Keratinocyte (primary cell): ENCODE measurements around the gene SIPA1L3. TPM values are rescaled to one million over a fixed set of nuclear protein-coding genes. Genes with fewer than 3 reads are reported as not detected.

ENCODE experiments used
- DNase-seq: peaks from one replicate; pipeline ENCODE4 v3.0.0-alpha.2; 2011; ENCODE audit warnings: low read depth, missing footprints, low spot score
- FAIRE-seq: peaks from 2 replicates; lab custom pipeline; 2011; peaks lifted over from hg19 to GRCh38; lab: Jason Lieb, UNC
- H2AFZ ChIP-seq: 2 replicates; pipeline ENCODE4 v1.6.0; 2012; ENCODE audit warnings: low read length, control low read depth, inconsistent platforms; ENCODE audit not compliant: control insufficient read depth
- H3K27ac ChIP-seq: 2 replicates; pipeline ENCODE4 v1.5.1; 2011; ENCODE audit warnings: low read length; ENCODE audit not compliant: control insufficient read depth, insufficient read depth
- H3K27me3 ChIP-seq: 3 replicates; pipeline ENCODE4 v1.6.0; 2011; ENCODE audit warnings: low read length; ENCODE audit not compliant: control insufficient read depth, insufficient read depth; ENCODE audit errors: extremely low read depth
- H3K36me3 ChIP-seq, 2 experiments: 2 replicates in 1 of 2; 3 replicates in 1 of 2; pipeline ENCODE4 v1.5.1; 2011; ENCODE audit warnings: low read length in 2 of 2, mild to moderate bottlenecking in 1 of 2; ENCODE audit not compliant: control insufficient read depth in 2 of 2, insufficient read depth in 2 of 2; ENCODE audit errors: extremely low read depth in 1 of 2
- H3K4me1 ChIP-seq: 3 replicates; pipeline ENCODE4 v1.5.1; 2011; ENCODE audit warnings: low read length; ENCODE audit not compliant: control insufficient read depth, insufficient read depth; ENCODE audit errors: extremely low read depth
- H3K4me2 ChIP-seq: 3 replicates; pipeline ENCODE4 v1.6.0; 2011; ENCODE audit warnings: low read depth, low read length; ENCODE audit not compliant: control insufficient read depth, insufficient read depth; ENCODE audit errors: extremely low read depth
- H3K4me3 ChIP-seq, 3 experiments: fragments of 200-600 bp in 1 of 3; sonication (generic) in 1 of 3; 2 replicates in 2 of 3; 3 replicates in 1 of 3; pipeline ENCODE4 v1.5.1; 2011 to 2016; ENCODE audit warnings: low read length in 3 of 3, mild to moderate bottlenecking in 3 of 3, control low read depth in 2 of 3, inconsistent platforms in 1 of 3, low read depth in 1 of 3, mixed read lengths in 1 of 3, mixed run types in 1 of 3, moderate library complexity in 1 of 3; ENCODE audit not compliant: control insufficient read depth in 2 of 3, insufficient read depth in 2 of 3; ENCODE audit errors: extremely low read depth in 1 of 3
- H3K79me2 ChIP-seq: 2 replicates; pipeline ENCODE4 v1.6.0; 2012; ENCODE audit warnings: low read length; ENCODE audit not compliant: control insufficient read depth, insufficient read depth
- H3K9ac ChIP-seq: 3 replicates; pipeline ENCODE4 v1.6.0; 2011; ENCODE audit warnings: low read length; ENCODE audit not compliant: control insufficient read depth, insufficient read depth; ENCODE audit errors: extremely low read depth
- H3K9me1 ChIP-seq: 3 replicates; pipeline ENCODE4 v1.6.0; 2011; ENCODE audit warnings: low read length; ENCODE audit not compliant: control insufficient read depth, insufficient read depth; ENCODE audit errors: extremely low read depth
- H3K9me3 ChIP-seq: 2 replicates; pipeline ENCODE4 v1.5.1; 2012; ENCODE audit warnings: low read depth, low read length; ENCODE audit not compliant: control insufficient read depth
- H4K20me1 ChIP-seq: 3 replicates; pipeline ENCODE4 v1.6.0; 2011; ENCODE audit warnings: low read length; ENCODE audit not compliant: control insufficient read depth, insufficient read depth; ENCODE audit errors: extremely low read depth
- EZH2 ChIP-seq: IDR thresholded peaks from one replicate; pipeline ENCODE4 v1.6.1; 2012; ENCODE audit warnings: inconsistent platforms, mild to moderate bottlenecking, low read length, moderate library complexity
- dilution Hi-C: fragments of 300-500 bp; cut with MboI; formaldehyde crosslinking; loops from one replicate; pipeline ENCODE4 v1.7.0; 2020; ENCODE audit warnings: low sequenced_read_pairs; ENCODE audit not compliant: extremely low pct_ligation_motif_present
- polyA plus RNA-seq, 5 experiments: library from polyadenylated mRNA; depleted of rRNA in 3 of 5; stranded (reverse) in 3 of 5; stranded (forward) in 1 of 5; unstranded in 1 of 5; fragments of >200 nt; gene quantifications; 1 replicate in 1 of 5; 2 replicates in 3 of 5; 3 replicates in 1 of 5; pipeline versions ENCODE4 v1.2.1 to v1.2.3, GENCODE V29; 2011 to 2012; ENCODE audit warnings: missing spikeins in 2 of 5, low read depth in 1 of 5, low replicate concordance in 1 of 5
- TF ChIP-seq, protein P1 (sequence below), 3 experiments: IDR thresholded peaks in 1 of 3; conservative IDR thresholded peaks in 1 of 3; optimal IDR thresholded peaks in 1 of 3; 2 replicates in 2 of 3; 3 replicates in 1 of 3; pipeline versions ENCODE3 to v1.5.1; 2011; ENCODE audit warnings: low read length in 3 of 3, mild to moderate bottlenecking in 3 of 3, moderate library complexity in 2 of 3, control low read depth in 1 of 3, inconsistent platforms in 1 of 3; ENCODE audit not compliant: insufficient read depth in 2 of 3; ENCODE audit errors: extremely low read depth in 1 of 3

The SIPA1L3 gene
- polyA plus RNA-seq, 1 donor (not counting 4 experiments of a cell fraction or from before 2014, with no cell fraction given): 8.0 TPM

DNA sequence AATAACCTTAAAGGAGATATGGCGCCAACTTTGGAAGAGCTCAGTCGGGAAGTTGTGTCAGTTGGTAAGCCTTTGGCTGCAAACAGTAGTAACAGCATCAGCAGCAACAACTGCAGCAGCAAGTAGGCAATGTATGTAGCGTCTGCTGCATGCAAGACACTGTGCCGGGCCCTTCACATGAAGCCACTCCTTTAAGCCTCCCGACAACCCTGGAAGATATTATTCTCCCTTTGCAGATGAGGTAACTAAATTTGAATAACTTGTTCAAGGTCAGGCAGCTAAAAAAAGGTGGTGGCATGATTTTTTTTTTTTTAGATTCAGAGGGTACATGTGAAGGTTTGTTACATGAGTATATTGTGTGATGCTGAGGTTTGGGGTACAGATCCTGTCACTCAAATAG is 19.7 kb downstream of the SIPA1L3 start:
- dilution Hi-C loops: no loop called here
- Histone ChIP-seq H3K27me3 (no peaks in the 10 kb centered on the region), H2AFZ (no peak overlapping the region), H3K9me3 (no peaks in the 10 kb centered on the region), H4K20me1 (no peaks in the 10 kb centered on the region), H3K9me1 (no peaks in the 10 kb centered on the region), H3K4me1 (peaks cover 6% of the 10 kb centered on the region), H3K27ac (no peak overlapping the region), H3K4me3 (no peak overlapping the region), H3K4me2 (no peak overlapping the region), H3K36me3 (peaks cover 0 to 4% of the 10 kb centered on the region in 2 experiments), H3K9ac (no peak overlapping the region), H3K79me2 (peaks cover 10% of the 10 kb centered on the region)
- DNase-seq (no peak), FAIRE-seq (no peak)
- no peak for TF ChIP-seq EZH2
- TF ChIP-seq, protein P1, sequence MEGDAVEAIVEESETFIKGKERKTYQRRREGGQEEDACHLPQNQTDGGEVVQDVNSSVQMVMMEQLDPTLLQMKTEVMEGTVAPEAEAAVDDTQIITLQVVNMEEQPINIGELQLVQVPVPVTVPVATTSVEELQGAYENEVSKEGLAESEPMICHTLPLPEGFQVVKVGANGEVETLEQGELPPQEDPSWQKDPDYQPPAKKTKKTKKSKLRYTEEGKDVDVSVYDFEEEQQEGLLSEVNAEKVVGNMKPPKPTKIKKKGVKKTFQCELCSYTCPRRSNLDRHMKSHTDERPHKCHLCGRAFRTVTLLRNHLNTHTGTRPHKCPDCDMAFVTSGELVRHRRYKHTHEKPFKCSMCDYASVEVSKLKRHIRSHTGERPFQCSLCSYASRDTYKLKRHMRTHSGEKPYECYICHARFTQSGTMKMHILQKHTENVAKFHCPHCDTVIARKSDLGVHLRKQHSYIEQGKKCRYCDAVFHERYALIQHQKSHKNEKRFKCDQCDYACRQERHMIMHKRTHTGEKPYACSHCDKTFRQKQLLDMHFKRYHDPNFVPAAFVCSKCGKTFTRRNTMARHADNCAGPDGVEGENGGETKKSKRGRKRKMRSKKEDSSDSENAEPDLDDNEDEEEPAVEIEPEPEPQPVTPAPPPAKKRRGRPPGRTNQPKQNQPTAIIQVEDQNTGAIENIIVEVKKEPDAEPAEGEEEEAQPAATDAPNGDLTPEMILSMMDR (optimal IDR thresholded peaks at IDR 0.05 in 1 of 3, IDR thresholded peaks at IDR 0.05 in 1 of 3, conservative IDR thresholded peaks at IDR 0.05 in 1 of 3; ENCODE audit: extremely low read depth in 1 of 3, insufficient read depth in 2 of 3, low read length in 3 of 3): no peak

- Histone ChIP-seq H4K20me1 (no peaks in the 10 kb centered on the region), H2AFZ (no peak overlapping the region), H3K36me3 (peaks cover 0 to 4% of the 10 kb centered on the region in 2 experiments), H3K4me2 (no peak overlapping the region), H3K4me3 (no peak overlapping the region), H3K4me1 (peaks cover 26% of the 10 kb centered on the region), H3K9me3 (no peaks in the 10 kb centered on the region), H3K27ac (no peak overlapping the region), H3K9me1 (no peaks in the 10 kb centered on the region), H3K9ac (no peak overlapping the region), H3K27me3 (no peaks in the 10 kb centered on the region), H3K79me2 (peaks cover 10% of the 10 kb centered on the region)
- FAIRE-seq (no peak), DNase-seq (no peak)
- TF ChIP-seq, protein P1 (optimal IDR thresholded peaks at IDR 0.05 in 1 of 3, IDR thresholded peaks at IDR 0.05 in 1 of 3, conservative IDR thresholded peaks at IDR 0.05 in 1 of 3; ENCODE audit: extremely low read depth in 1 of 3, insufficient read depth in 2 of 3, low read length in 3 of 3): no peak
- no peak for TF ChIP-seq EZH2
- dilution Hi-C loops: no loop called here
Observed at GRCh38 chr19:37928527-37929286, 21.7 kb downstream of the SIPA1L3 start.
